Measurements from ENCODE around the gene FUBP3. TPM values are rescaled to one million over a fixed set of nuclear protein-coding genes. Genes with fewer than 3 reads are reported as not detected.
"Not testable (repeated sequence)": the region's sequence is repeated elsewhere in the genome, so short reads cannot be mapped to it uniquely, and the experiment has no call there.

The FUBP3 gene
- total RNA-seq, 2 donors from 2014 or later: 25.4 to 47.6 TPM

GRCh38 chr9:130544364-130544763 lies 35.0 kb upstream of the FUBP3 start:
- no peak for ATAC-seq (replicated peaks)
- H3K27ac Mint-ChIP-seq: no peak overlapping the region
- H3K4me3 Mint-ChIP-seq: no peak overlapping the region
- H3K27me3 Mint-ChIP-seq: peaks cover 27% of the 10 kb centered on the region
- no peaks in the 10 kb centered on the region for H3K4me1 Mint-ChIP-seq
- H3K36me3 Mint-ChIP-seq (ENCODE audit: low read depth): no peaks in the 10 kb centered on the region
- no peaks in the 10 kb centered on the region for H3K9me3 Mint-ChIP-seq

GRCh38 chr9:130548103-130548502 lies 31.3 kb upstream of the FUBP3 start:
- Mint-ChIP-seq H3K9me3 (no peaks in the 10 kb centered on the region), H3K27me3 (peaks cover 10% of the 10 kb centered on the region), H3K4me1 (no peaks in the 10 kb centered on the region), H3K27ac (no peak overlapping the region), H3K4me3 (no peak overlapping the region), H3K36me3 (ENCODE audit: low read depth) (no peaks in the 10 kb centered on the region)
- ATAC-seq (replicated peaks): no peak

DNA sequence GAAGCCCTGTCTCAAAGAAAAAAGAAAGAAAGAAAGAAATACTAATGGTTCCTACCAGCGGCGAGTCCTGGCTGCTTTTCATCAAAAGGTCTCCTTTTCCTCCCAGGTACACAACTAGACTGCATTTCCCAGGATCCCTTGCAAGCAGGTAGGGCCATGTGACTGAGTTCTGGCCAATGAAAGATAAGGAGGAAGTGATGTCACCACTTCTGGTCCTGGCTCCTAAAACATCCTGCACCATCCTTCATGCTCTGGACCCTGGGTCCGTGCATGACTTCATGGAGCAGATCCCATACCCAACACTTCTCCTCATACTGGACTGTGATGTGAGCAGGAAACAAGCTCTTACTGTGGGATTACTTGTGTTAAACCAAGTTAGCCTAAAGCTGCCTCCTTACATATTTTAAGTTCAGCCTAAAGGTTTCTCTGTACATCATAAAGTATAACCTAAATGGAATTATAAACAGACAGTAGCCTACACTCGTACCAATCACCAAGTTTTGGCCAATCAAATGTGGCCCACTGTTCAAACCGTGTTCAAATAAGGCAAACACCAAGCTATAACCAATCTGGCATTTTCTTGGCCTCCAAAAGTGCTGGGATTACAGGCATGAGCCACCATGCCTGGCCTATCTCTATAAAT lies 30.2 kb upstream of the FUBP3 start:
- ATAC-seq (replicated peaks): peak; percentile 35

GRCh38 chr9:130554606-130555005 lies 24.8 kb upstream of the FUBP3 start:
- no peaks in the 10 kb centered on the region for H3K9me3 Mint-ChIP-seq
- no peaks in the 10 kb centered on the region for H3K36me3 Mint-ChIP-seq (ENCODE audit: low read depth)
- H3K4me3 Mint-ChIP-seq: no peak overlapping the region
- peaks cover 7% of the 10 kb centered on the region for H3K27me3 Mint-ChIP-seq
- H3K4me1 Mint-ChIP-seq: no peaks in the 10 kb centered on the region
- H3K27ac Mint-ChIP-seq: no peak overlapping the region
- no peak for ATAC-seq (replicated peaks)

More for the DNA sequence above, 30.2 kb upstream of the FUBP3 start:
- no peaks in the 10 kb centered on the region for H3K9me3 Mint-ChIP-seq
- H3K27ac Mint-ChIP-seq: no peak overlapping the region
- H3K27me3 Mint-ChIP-seq: peaks cover 4% of the 10 kb centered on the region
- no peaks in the 10 kb centered on the region for H3K36me3 Mint-ChIP-seq (ENCODE audit: low read depth)
- no peak overlapping the region for H3K4me3 Mint-ChIP-seq
- H3K4me1 Mint-ChIP-seq: no peaks in the 10 kb centered on the region

GRCh38 chr9:130555061-130555460 lies 24.3 kb upstream of the FUBP3 start:
- no peak for ATAC-seq (replicated peaks)
- peaks cover 7% of the 10 kb centered on the region for H3K27me3 Mint-ChIP-seq
- no peaks in the 10 kb centered on the region for H3K4me1 Mint-ChIP-seq
- no peak overlapping the region for H3K4me3 Mint-ChIP-seq
- H3K36me3 Mint-ChIP-seq (ENCODE audit: low read depth): no peaks in the 10 kb centered on the region
- H3K27ac Mint-ChIP-seq: no peak overlapping the region
- H3K9me3 Mint-ChIP-seq: no peaks in the 10 kb centered on the region

DNA sequence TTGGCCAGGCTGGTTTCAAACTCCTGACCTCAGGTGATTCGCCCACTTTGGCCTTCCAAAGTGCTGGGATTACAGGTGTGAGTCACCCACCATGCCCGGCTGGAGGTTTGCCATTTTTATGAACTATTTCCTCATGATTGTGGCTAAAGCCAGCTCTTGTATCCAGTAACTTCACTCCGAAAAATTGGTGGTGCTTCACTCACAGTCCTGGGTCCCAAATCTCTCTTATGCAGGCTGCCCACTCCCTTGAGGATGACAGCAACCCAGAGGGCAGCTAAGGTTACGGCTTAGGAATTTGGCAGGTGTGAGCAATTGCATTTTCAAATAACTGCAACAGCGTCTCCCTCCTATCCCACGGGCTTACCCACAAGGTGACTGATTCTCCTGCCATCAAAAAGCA lies 23.4 kb upstream of the FUBP3 start:
- no peaks in the 10 kb centered on the region for H3K4me1 Mint-ChIP-seq
- no peak overlapping the region for H3K4me3 Mint-ChIP-seq
- no peaks in the 10 kb centered on the region for H3K36me3 Mint-ChIP-seq (ENCODE audit: low read depth)
- peaks cover 7% of the 10 kb centered on the region for H3K27me3 Mint-ChIP-seq
- ATAC-seq (replicated peaks): no peak
- H3K9me3 Mint-ChIP-seq: no peaks in the 10 kb centered on the region
- no peak overlapping the region for H3K27ac Mint-ChIP-seq

DNA sequence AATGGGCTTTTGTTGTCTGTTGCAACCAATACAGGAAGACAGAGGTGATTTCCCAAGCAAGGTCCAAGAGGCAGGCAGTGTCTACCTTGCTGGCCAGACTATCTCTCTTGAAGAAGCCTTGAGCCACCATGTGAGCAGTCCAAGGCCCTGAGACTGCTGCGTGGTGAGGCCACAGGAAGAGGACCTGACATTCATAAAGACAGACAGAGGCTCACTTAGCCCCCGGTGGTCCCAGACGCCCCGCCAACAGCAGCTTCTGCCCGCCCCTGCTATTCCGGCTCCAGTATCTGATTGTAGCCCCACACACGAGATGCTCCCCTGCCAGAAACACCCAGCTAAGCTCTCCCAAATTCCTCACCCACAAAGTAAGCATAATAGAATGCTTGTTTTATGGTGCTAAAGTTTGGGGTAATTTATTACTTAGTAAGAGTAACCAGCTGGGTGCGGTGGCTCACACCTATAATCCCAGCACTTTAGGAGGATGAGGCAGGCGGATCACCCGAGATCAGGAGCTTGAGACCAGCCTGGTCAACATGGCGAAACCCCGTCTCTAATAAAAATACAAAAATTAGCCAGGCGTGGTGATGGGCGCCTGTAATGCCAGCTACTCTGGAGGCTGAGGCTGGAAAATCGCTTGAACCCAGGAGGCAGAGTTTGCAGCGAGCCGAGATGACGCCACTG lies 22.8 kb upstream of the FUBP3 start:
- ATAC-seq (replicated peaks): no peak
- Mint-ChIP-seq H3K36me3 (ENCODE audit: low read depth) (no peaks in the 10 kb centered on the region), H3K4me1 (no peaks in the 10 kb centered on the region), H3K9me3 (no peaks in the 10 kb centered on the region), H3K27me3 (peaks cover 7% of the 10 kb centered on the region), H3K27ac (no peak overlapping the region), H3K4me3 (no peak overlapping the region)

DNA sequence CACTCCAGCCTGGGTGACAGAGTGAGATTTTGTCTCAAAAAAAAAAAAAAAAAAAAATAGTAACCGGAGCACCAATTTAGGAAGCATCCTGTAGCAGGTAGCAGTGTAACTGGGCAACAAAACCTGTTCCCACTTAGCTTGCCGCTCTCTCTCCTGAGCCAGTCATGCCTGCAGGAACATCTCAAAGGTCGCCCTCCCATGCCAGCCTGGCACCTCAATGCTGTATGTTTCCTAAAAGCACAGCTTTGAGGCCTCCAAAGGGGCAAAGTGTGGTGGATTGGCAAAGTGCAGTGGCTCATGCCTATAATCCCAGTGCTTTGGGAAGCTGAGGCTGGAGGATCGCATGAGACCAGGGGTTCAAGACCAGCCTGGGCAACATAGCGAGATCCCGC lies 22.3 kb upstream of the FUBP3 start:
- Mint-ChIP-seq H3K4me1 (no peaks in the 10 kb centered on the region), H3K27ac (no peak overlapping the region), H3K4me3 (no peak overlapping the region), H3K9me3 (no peaks in the 10 kb centered on the region), H3K36me3 (ENCODE audit: low read depth) (no peaks in the 10 kb centered on the region), H3K27me3 (peaks cover 7% of the 10 kb centered on the region)
- no peak for ATAC-seq (replicated peaks)

DNA sequence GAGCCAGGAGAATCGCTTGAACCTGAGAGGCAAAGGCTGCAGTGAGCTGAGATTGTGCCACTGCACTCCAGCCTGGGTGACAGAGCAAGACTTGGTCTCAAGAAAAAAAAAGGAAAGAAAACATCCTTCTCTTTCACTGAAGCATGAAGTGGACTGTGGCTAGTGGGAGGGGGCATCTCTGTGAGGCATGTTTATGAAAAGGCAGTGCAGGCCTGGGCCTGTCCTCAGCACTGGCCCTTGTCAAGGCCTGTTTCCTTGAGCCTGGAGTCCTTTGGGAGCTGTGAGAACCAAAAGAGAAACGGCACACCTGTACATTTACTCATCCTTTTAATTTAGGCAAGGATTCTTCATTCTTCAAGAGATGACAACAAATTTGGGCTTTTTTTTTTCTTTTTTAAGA lies 18.3 kb upstream of the FUBP3 start:
- no peaks in the 10 kb centered on the region for H3K9me3 Mint-ChIP-seq
- H3K36me3 Mint-ChIP-seq (ENCODE audit: low read depth): no peaks in the 10 kb centered on the region

DNA sequence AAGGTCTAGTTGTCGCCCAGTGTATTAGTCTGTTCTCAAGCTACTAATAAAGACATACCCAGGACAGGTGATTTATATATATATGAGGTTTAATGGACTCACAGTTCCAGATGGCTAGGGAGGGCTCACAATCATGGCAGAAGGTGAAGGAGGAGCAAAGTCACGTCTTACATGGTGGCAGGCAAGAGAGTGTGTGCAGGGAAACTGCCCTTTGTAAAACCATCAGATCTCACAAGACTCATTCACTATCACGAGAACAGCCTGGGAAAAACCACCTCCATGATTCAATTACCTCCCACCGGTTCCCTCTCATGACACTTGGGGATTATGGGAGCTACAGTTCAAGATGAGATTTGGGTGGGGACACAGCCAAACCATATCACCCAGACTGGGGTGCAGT lies 16.9 kb upstream of the FUBP3 start:
- not testable (repeated sequence) for H3K4me3 Mint-ChIP-seq; H3K4me1 Mint-ChIP-seq; H3K36me3 Mint-ChIP-seq (ENCODE audit: low read depth); H3K27ac Mint-ChIP-seq; H3K9me3 Mint-ChIP-seq; ATAC-seq (replicated peaks); H3K27me3 Mint-ChIP-seq

More for the DNA sequence above, 18.3 kb upstream of the FUBP3 start:
- no peaks in the 10 kb centered on the region for H3K4me1 Mint-ChIP-seq
- H3K4me3 Mint-ChIP-seq: no peak overlapping the region
- no peak overlapping the region for H3K27ac Mint-ChIP-seq
- peaks cover 11% of the 10 kb centered on the region for H3K27me3 Mint-ChIP-seq
- ATAC-seq (replicated peaks): no peak

DNA sequence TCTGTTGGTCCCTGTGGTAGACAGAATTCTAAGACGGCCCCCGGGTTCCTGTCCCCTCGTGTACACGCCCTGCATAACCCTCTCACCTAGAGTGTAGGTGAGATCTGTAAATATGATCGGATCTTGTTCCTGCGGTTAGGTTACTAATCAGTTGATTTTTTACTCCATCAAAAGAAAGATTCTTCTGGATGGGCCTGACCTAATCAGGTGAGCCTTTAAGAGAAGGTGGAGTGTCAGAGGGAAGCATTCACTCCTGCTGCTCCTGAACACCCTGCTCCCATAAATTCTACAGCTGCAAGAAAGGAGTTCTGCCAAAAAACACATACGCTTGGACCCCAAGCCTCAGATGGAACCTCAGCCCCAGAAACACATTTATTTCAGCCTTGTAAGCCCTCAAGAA lies 15.6 kb upstream of the FUBP3 start:
- Mint-ChIP-seq H3K36me3 (ENCODE audit: low read depth) (no peaks in the 10 kb centered on the region), H3K27ac (no peak overlapping the region), H3K27me3 (peaks cover 7% of the 10 kb centered on the region), H3K4me1 (no peaks in the 10 kb centered on the region), H3K4me3 (no peak overlapping the region), H3K9me3 (no peaks in the 10 kb centered on the region)
- no peak for ATAC-seq (replicated peaks)

GRCh38 chr9:130565792-130566191 lies 13.6 kb upstream of the FUBP3 start:
- no peaks in the 10 kb centered on the region for H3K9me3 Mint-ChIP-seq
- no peaks in the 10 kb centered on the region for H3K36me3 Mint-ChIP-seq (ENCODE audit: low read depth)
- H3K27me3 Mint-ChIP-seq: peaks cover 7% of the 10 kb centered on the region
- no peak for ATAC-seq (replicated peaks)
- no peak overlapping the region for H3K27ac Mint-ChIP-seq
- H3K4me1 Mint-ChIP-seq: no peaks in the 10 kb centered on the region
- H3K4me3 Mint-ChIP-seq: no peak overlapping the region

DNA sequence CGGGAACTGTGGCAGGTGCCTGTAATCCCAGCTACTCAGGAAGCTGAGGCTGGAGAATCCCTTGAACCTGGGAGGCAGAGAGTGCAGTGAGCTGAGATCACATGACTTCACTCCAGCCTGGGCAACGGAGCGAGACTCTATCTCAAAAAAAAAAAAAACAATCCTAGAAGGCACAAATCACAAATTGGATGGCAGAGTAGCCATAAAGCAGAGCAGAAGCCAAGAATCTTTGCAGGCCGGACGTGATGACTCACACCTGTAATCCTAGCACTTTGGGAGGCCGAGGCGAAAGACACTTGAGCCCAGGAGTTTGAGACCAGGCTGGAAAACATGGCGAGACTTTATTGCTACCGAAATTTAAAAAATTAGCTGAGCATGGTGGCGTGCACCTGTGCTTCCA lies 9.2 kb upstream of the FUBP3 start:
- H3K4me1 Mint-ChIP-seq: no peaks in the 10 kb centered on the region
- H3K27ac Mint-ChIP-seq: no peak overlapping the region
- H3K27me3 Mint-ChIP-seq: peaks cover 1% of the 10 kb centered on the region
- H3K9me3 Mint-ChIP-seq: no peaks in the 10 kb centered on the region
- no peak overlapping the region for H3K4me3 Mint-ChIP-seq
- no peak for ATAC-seq (replicated peaks)
- H3K36me3 Mint-ChIP-seq (ENCODE audit: low read depth): no peaks in the 10 kb centered on the region

DNA sequence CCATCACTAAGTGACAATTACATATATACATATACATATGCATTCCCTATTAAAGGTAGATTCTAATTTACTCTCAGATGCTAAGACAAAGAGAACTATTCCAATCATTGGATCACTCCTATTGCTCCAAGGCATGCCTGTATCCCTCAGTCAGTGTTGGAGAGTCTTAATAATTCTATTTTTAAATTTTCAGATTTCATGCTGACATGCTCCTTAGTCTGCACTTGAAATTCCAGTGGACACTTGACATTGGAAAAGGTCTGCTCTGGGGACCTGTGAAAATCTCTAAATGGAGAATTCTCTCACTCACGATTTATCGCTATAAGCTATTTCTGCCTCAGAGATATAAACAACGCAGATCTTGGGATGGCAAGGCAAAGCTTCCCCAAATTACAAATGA lies 3.9 kb upstream of the FUBP3 start:
- Mint-ChIP-seq H3K4me3 (no peak overlapping the region), H3K36me3 (ENCODE audit: low read depth) (peaks cover 1% of the 10 kb centered on the region), H3K9me3 (no peaks in the 10 kb centered on the region), H3K4me1 (peaks cover 4% of the 10 kb centered on the region), H3K27me3 (no peaks in the 10 kb centered on the region), H3K27ac (no peak overlapping the region)
- no peak for ATAC-seq (replicated peaks)

- H3K9me3 Mint-ChIP-seq: no peaks in the 10 kb centered on the region
- H3K36me3 Mint-ChIP-seq (ENCODE audit: low read depth): peaks cover 8% of the 10 kb centered on the region
- H3K4me1 Mint-ChIP-seq: peaks cover 11% of the 10 kb centered on the region
- H3K27ac Mint-ChIP-seq: no peak overlapping the region
- ATAC-seq (replicated peaks): no peak
- no peaks in the 10 kb centered on the region for H3K27me3 Mint-ChIP-seq
- H3K4me3 Mint-ChIP-seq: no peak overlapping the region
These were observed 3.2 kb upstream of the FUBP3 start for GRCh38 chr9:130576176-130576575.
